GM13976 (cell line): ENCODE results near the gene HPN.

Source experiments
- DNase-seq: peaks from one replicate; pipeline ENCODE4 v3.0.0; 2012; ENCODE audit warnings: low spot score
- in situ Hi-C: fragments of 300-500 bp; cut with MboI; formaldehyde crosslinking; loops from one replicate; pipeline ENCODE4 v1.12.0; 2022; ENCODE audit warnings: low sequenced_read_pairs, mixed read lengths, inconsistent platforms; ENCODE audit not compliant: unreplicated experiment
- TF ChIP-seq, protein P1 (sequence below): IDR thresholded peaks from 2 replicates; pipeline ENCODE4 v1.5.1; 2012; ENCODE audit warnings: borderline replicate concordance, mild to moderate bottlenecking; ENCODE audit not compliant: insufficient read depth; ENCODE audit errors: extremely low read depth, missing control alignments, control extremely low read depth

HPN gene

DNA sequence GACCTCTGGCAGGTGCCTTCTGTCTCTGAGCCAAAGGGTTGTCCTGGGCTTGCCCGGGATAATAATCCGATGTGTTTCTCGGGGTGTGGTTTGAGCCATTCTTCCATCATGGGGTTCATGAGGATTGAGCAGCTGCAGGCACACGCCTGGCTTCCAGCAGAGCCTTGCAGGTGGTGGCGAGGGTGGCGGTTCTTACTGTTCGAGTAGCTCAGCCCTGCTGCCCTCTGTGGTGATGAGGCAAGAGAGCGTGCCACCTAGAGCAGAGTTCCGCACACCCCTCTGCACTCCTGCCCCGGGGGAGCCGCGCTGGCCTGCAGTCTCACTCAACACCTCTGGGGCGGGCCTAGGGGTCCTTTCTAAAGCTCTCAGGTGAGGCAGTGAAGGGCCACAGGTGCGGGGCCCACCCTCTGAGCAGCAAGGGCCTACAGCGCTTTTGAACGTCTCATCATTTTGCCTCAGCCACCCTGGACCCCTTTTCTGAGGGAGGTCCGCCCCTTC lies 7.5 kb upstream of the HPN start:
- no peak for DNase-seq
- in situ Hi-C loops = no loop called here
- TF ChIP-seq, protein P1, sequence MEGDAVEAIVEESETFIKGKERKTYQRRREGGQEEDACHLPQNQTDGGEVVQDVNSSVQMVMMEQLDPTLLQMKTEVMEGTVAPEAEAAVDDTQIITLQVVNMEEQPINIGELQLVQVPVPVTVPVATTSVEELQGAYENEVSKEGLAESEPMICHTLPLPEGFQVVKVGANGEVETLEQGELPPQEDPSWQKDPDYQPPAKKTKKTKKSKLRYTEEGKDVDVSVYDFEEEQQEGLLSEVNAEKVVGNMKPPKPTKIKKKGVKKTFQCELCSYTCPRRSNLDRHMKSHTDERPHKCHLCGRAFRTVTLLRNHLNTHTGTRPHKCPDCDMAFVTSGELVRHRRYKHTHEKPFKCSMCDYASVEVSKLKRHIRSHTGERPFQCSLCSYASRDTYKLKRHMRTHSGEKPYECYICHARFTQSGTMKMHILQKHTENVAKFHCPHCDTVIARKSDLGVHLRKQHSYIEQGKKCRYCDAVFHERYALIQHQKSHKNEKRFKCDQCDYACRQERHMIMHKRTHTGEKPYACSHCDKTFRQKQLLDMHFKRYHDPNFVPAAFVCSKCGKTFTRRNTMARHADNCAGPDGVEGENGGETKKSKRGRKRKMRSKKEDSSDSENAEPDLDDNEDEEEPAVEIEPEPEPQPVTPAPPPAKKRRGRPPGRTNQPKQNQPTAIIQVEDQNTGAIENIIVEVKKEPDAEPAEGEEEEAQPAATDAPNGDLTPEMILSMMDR = no peak

GRCh38 chr19:35034588-35035382 lies 6.7 kb upstream of the HPN start:
- TF ChIP-seq, protein P1 = no peak
- in situ Hi-C loops = no loop called here
- DNase-seq = no peak

DNA sequence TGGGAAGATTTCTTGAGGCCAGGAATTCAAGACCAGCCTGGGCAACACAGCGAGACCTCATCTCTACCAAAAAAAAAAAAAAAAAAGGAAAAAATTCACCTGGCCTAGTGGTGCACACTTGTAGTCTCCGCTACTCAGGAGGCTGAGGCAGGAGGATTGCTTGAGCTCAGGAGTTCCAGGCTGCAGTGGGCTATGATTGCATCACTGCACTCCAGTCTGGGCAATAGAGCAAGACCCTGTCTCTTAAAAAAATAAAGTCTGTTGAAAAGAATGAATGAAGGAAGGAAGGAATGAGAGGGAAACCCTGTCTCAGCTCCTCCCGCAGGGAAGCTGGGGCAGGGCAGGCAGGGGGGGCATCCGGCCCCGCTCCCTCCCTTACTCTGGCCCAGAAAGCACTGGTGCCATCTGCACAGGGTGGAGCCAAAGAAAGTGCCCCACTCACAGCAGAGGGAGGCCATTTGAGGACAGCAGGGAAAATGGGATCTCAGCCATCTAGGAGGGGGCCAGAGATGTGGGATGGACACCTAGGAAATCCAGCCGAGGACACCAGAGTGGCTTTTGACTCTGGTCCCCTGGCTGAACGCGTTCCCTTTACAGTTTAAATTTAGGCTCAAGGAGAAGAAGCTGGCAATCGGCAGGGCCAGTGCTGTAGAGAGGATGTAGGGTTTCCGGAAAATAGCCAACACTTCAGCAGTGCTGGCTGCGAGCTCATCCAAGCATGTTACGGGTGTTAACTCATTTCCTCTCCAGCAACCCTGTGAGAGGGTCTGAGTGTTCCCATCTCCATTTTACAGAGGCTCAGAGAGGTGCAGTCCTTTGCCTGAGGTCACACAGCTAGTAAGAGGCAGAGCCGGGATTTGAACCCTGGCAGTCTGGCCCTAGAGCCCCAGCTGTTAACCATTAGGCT lies 3.6 kb upstream of the HPN start:
- no peak for DNase-seq
- in situ Hi-C loops = no loop called here
- TF ChIP-seq, protein P1 = no peak

DNA sequence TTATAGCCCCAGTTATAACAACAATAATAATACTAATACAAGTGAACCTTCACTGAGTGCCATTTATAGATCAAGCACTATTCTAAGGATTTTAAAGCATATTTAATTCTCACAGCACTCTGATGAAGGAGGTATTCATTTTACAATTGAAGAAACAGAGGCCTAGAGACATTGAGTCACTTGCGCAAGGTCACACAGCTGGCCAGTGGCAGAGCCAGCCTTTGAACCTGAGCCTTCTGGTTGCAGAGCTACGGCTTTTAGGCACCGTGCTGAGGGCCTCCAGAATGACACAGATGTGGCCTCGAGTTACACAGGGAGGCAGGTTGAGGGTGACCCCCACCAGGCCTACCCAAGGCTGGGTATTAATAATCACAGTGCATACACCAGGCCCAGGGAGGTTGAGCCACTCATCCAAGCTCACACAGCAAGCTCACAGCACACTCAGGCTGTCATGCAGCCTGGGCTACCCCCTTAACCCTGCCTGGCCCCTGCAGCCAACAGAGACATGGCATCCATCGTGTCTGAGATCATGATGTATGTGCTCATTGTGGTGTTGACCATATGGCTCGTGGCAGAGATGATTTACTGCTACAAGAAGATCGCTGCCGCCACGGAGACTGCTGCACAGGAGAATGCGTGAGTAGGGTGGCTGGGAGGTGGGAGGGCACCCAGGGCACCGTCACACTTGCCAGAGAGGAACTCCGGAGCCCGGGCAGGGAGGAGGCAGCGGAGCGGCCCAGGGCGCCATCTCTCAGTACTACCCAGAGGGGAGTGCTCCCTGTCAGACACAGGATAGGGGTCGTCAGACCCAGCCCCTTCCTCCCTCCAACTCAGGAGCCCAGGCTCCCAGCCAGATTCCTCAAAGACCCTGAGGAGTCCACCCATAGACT lies 2.7 kb upstream of the HPN start:
- in situ Hi-C loops = no loop called here
- TF ChIP-seq, protein P1 = no peak
- DNase-seq = no peak

- DNase-seq = no peak
- in situ Hi-C loops = no loop called here
- TF ChIP-seq, protein P1 = no peak
Observed at GRCh38 chr19:35039881-35040825, 1.4 kb upstream of the HPN start.
